ENCODE measurements around the gene NUP210.
"Not testable (repeated sequence)": the region's sequence is repeated elsewhere in the genome, so short reads cannot be mapped to it uniquely, and the experiment has no call there.

The NUP210 gene

GRCh38 chr3:13429631-13430291 is 9.6 kb upstream of the NUP210 start:
- DNase-seq (ENCODE audit: low read depth in 2 of 2) = no peak

GRCh38 chr3:13428678-13429077 is 8.6 kb upstream of the NUP210 start:
- not testable (repeated sequence) for DNase-seq (ENCODE audit: low read depth in 2 of 2)

- no peak for DNase-seq (ENCODE audit: low read depth in 2 of 2)
Measured at GRCh38 chr3:13427662-13428603, 7.8 kb upstream of the NUP210 start.

GRCh38 chr3:13426591-13426990 is 6.5 kb upstream of the NUP210 start:
- no peak for DNase-seq (ENCODE audit: low read depth in 2 of 2)

- no peak for DNase-seq (ENCODE audit: low read depth in 2 of 2)
Measured at GRCh38 chr3:13425689-13426088, 5.6 kb upstream of the NUP210 start.

GRCh38 chr3:13424865-13425617 is 4.9 kb upstream of the NUP210 start:
- no peak for DNase-seq (ENCODE audit: low read depth in 2 of 2)

- DNase-seq (ENCODE audit: low read depth in 2 of 2) = no peak
Measured at GRCh38 chr3:13424141-13424844, 4.2 kb upstream of the NUP210 start.

- DNase-seq (ENCODE audit: low read depth in 2 of 2) = peak; percentile 29 to 47
Measured at GRCh38 chr3:13420831-13421765, 976 bp upstream of the NUP210 start.

GRCh38 chr3:13419505-13420044 is 547 bp downstream of the NUP210 start:
- peak in 1 of 2 donors; percentile 37 for DNase-seq (ENCODE audit: low read depth in 2 of 2)

GRCh38 chr3:13417166-13417947 is 2.8 kb downstream of the NUP210 start:
- DNase-seq (ENCODE audit: low read depth in 2 of 2) = no peak

GRCh38 chr3:13415997-13416793 is 3.9 kb downstream of the NUP210 start:
- no peak for DNase-seq (ENCODE audit: low read depth in 2 of 2)

- no peak for DNase-seq (ENCODE audit: low read depth in 2 of 2)
Measured at GRCh38 chr3:13415236-13415986, 4.7 kb downstream of the NUP210 start.

GRCh38 chr3:13414040-13414729 is 5.9 kb downstream of the NUP210 start:
- DNase-seq (ENCODE audit: low read depth in 2 of 2) = no peak

GRCh38 chr3:13411186-13411860 is 8.8 kb downstream of the NUP210 start:
- DNase-seq (ENCODE audit: low read depth in 2 of 2) = no peak

- DNase-seq (ENCODE audit: low read depth in 2 of 2) = no peak
Measured at GRCh38 chr3:13408890-13409289, 11.2 kb downstream of the NUP210 start.

GRCh38 chr3:13407926-13408325 is 12.2 kb downstream of the NUP210 start:
- DNase-seq (ENCODE audit: low read depth in 2 of 2) = no peak

- no peak for DNase-seq (ENCODE audit: low read depth in 2 of 2)
Measured at GRCh38 chr3:13407475-13407874, 12.6 kb downstream of the NUP210 start.
